GM21526 (cell line): Measurements from ENCODE around the gene INO80D.
"Not testable (repeated sequence)": the region's sequence is repeated elsewhere in the genome, so short reads cannot be mapped to it uniquely, and the experiment has no call there.

Experiments used
- ATAC-seq: cut with Tn5 transposase; IDR thresholded peaks from one replicate; pipeline ENCODE4 v1.9.1; 2021; ENCODE audit warnings: moderate library complexity; ENCODE audit not compliant: unreplicated experiment, low FRiP score

INO80D gene

DNA sequence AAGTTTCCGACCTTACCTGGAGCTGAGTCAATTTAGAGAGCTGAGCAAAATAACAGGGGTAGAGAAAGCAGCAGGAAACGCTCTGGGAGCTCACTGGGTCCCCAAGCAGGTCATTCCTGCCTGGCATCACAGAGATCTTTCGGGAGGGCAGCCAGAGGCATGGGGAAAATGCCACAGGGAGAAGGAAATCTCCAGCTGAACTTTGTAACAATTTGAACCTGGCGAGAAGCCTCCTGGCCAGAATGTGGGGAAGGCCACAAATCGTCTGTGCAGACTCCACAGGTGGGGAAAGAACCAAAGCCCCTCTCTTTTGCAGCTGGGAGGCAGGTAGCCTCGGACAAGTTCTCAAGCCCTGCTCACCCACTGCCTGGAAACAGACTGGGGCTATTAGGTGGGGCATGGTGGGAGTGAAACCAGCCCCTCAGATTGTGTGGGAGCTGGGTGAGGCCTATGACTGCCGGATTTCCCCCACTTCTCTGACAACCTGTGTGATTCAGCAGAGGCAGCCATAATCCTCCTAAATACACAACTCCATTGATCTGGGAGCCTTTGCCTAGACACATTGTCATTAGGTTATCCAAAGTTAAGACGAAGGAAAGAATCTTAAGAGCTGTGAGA, 53.9 kb downstream of the INO80D start:
- ATAC-seq = no peak

DNA sequence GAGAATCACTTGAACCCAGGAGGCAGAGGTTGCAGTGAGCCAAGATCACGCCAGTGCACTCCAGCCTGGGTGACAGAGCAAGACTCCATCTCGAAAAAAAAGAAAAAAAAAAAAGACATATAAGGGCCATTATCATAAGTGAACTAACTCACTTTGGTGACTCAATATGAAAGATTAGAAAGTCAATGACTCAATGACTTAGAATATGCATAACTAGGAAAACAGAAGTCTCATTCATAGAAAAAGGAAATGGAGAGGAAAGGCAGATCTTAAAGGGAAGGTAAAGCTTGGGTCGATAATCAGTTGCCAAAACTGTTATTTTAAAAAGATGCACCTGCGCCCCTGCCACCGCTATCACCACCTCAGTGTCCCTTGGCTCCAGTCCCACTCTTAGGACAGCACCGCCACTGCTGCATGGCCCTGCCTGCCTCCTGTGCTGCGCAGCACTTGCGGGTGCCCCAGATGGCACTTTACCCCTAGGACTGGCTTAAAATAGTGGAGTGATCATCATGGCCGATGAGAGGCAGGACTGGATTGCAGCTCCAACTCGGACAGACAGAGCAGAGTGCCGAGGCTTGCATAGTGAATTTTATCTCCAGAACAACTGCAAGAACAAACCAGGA, 54.7 kb downstream of the INO80D start:
- ATAC-seq = no peak

DNA sequence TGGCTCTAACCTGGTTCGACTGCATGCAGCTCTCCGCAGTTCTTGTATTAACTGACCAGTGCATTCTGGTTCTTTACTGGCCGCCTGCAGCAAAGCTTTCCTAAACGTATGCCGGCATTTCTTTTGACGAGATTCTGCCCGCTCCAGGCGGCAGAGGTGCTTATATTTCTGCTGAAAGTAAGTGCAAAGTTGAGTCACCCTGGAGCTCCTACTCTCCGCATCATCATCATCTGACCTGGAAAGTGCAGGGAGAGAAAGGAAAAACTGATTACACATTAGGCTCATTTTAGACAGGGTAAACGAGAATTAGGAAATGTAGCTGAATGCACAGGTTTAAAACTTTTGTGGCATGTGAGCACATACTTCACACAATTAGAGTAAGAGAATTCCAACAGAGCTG, 57.9 kb downstream of the INO80D start:
- ATAC-seq = no peak

DNA sequence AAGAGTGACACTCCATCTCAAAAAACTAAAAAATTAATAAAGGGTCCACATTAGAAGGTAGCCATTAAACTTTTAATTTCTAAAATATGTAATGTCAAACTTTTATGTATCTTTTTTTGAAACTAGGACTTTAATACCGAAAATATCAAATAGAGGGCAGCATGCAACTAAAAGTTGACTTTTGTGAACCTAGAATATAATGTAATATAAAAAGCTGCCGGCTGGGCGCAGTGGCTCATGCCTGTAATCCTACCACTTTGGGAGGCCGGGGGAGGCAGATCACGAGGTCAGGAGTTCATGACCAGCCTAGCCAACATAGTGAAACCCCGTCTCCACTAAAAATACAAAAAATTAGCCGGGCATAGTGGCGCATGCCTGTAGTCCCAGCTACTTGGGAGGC, 62.8 kb downstream of the INO80D start:
- ATAC-seq = no peak

DNA sequence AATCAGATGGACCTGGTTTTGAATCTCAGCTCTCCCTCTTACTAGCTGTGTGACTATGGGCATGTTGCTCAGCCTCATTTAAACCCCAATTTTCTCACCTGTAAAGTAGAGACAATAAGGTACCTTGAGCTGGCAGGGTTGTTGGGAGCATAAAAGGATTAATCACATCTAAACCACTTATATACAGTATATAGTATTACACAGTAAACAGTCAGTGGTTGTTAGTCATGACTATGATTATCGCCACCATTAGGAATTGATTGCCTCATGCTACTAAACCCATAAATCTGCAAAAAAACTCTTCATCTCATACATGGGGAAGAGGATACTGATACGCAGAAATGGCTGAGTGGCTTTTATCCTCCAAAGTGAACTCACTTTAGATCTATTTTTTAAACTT, 65.8 kb downstream of the INO80D start:
- no peak for ATAC-seq

DNA sequence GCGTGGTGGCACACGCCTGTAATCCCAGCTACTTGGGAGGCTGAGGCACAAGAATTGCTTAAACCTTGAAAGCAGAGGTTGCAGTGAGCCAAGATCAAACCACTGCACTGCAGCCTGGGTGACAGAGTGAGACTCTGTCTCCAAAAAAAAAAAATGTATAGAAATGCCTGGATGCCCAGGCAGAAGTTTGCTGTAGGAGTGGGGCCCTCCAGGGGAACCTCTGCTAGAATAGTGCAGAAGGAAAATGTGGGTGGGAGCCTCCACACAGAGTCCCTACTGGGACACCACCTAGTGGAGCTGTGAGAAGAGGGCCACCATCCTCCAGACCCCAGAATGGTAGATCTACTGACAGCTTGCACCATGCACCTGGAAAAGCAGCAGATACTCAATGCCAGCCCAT, 70.2 kb downstream of the INO80D start:
- ATAC-seq = not testable (repeated sequence)

DNA sequence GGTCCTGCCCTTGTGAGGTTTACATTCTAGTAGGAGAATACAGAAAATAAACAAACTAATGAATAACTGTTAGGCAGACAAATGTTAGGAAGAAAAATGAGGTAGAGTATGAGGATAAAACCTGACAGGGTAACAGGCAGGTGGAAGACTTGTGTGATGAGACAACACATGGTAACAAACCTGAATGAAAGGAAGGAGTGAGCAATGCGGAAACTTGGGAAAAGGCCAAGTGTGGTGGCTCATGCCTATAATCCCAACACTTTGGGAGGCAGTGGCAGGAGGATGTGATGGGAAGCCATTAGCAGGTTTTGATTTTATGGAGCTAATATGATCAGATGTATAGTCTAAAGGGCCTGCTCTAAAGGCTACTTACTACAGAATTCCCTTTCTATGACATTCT, 74.2 kb downstream of the INO80D start:
- ATAC-seq = no peak

DNA sequence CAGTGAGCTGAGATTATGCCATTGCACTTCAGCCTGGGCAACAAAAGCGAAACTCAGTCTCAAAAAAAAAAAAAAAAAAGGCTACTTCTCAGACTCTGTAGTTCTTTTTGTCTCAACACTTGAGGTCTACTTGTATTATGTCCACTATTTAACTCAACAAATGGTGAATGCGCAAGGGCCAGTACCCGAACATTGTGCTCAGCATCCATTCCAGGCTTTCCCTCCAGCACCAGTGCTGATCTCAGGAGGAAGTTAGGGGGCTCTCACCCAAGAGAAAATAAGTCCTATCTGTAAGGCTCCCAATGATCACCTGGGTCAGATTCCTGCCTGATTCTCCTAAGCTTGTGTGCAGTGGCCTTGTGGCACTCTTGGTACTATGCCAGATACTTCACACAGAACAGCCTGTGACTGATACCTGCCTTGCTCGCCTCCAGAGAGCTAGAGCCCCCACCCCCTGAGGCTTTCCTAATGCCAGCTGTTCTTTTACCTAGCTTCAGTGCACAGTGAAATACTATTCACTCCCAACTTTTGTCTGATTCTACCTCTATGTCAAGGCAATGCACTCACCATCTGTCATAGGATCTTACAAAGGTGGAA, 74.9 kb downstream of the INO80D start:
- no peak for ATAC-seq

DNA sequence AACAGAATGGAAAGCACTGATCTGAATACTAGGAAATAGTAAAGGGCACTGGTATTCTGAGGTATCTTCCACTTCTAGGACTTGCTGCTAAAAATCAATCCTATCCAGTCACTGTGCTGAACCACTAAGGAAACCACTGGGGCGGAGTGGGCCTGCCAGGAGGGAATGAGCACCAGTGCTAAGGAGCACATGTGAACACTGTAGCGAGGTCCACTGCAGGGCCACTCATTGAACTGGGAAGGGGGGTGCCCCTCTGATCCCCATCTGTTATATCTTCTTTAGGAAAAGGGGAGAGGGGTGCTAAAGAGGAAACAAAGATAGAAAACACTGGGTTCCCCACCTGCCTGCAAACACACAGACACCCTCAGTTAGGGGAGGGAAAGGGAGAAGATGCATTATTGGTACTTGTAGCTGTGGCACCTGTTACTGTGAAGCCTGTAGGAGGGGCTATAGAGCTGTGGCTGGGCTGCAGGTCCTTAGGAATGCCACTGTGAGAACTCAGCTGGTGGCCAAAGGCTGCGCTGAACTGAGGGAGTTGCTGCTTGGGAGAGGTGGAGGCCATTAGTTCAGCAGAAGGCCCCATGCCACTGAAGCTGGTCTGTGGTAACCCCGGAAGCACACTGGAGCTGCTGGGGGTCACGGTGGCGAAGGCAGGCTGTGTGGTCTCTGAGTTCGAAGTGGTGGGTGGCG, 81.8 kb downstream of the INO80D start:
- ATAC-seq = no peak

DNA sequence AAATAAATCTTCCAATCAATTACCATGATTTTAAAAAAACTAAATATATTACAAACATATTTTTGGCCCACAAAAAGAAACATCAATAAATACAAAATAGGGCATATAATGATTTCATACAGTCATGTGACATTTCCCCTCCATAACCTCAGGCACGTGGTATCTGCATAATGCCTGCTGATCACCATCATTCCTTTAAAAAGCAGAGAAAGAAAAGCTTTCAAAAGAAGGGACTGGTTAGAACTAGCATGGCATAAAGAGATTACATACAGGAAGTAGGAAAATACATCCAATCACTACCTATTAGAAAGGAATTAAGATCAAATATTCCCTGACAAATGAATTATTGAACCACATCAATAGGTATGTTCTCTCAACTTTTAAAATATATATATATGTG, 83.5 kb downstream of the INO80D start:
- ATAC-seq = no peak

DNA sequence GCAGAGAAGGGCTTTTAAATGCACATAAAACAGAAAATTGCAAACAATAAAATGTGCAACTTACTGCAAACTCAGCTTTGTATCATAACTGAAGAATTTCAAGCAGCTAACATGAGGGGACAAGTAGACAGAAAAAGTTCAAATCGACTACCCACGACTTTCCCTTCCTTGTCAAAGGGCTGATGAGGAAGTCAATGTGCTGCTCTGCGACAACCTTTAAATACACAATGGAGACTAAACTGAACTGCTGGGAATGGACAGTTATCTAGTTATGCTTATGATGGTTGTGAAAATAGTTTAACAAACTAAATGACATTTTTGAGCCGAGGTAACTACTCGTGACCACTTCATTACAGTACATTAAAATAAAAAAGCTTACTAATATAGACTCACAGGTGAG, 84.1 kb downstream of the INO80D start:
- no peak for ATAC-seq

DNA sequence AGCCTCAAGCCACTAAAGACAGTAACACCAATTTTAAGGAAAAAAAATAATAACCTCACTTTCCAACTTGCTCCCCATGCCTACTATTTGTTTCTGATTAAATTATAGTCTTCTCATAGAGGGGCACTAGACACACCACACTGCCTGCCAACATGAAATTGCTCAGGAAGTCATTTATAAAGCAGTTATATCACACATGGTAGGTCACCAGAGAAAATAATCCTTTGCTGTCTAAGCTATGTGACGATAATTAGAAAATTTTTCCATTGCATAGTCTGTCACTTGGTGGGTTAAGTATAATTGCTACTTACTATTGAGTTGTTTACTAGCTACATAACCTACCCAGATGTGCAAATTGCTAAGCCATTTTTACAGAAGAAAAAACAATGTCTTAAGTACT, 85.2 kb downstream of the INO80D start:
- no peak for ATAC-seq

DNA sequence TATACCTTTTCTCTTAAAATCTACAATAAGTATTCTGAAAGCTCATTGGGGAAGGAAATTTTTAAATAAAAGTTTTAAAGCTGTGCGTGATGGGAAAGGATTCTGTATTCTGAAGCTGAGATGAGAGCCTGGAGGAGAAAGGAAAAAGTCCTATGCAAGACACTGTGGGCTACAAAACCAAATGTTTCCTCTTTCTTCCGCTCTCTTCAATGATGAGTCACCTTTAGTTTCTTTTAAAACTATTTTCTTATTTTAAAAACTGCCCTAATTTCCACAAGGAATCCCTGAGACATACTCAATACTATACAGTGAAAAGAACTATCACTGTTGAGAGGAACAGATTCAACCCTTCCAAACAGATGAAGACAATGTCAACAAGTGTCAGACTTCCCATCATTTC, 87.4 kb downstream of the INO80D start:
- ATAC-seq = no peak

DNA sequence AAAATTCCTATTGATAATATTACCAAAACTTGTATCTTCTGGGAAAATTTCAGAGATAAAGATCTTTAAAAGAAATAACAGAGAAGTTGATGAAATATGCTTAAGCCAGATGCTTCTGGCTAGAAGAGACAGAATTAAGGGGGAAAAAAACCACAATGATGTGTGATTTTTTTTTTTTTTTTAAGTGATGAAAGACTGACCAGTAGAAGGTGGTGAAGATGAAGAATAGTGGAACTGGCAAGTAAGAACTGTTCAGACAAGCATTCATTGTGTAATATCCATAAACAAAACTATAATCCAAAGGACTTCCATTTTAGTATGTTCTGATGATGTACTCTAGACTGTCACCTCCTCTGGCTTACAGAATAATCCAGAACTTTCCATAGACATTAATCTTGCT, 89.8 kb downstream of the INO80D start:
- ATAC-seq = no peak

DNA sequence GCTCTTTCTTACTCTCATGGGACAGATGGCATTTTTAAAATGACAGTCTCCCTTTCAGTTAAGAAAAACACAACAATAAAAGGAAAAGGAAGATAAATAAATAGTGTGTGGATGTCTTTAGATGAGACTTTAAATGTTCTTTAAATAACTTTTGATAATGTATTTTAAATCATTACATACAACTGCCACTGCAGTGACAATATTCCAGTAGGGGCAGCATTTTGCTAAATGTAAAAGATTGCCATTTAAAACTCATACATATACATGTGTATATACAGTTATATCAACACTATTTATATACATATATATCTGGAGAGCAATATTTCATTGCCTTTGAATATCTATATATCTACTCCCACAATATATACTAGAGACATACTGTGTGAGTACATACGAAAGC, 90.7 kb downstream of the INO80D start:
- no peak for ATAC-seq

DNA sequence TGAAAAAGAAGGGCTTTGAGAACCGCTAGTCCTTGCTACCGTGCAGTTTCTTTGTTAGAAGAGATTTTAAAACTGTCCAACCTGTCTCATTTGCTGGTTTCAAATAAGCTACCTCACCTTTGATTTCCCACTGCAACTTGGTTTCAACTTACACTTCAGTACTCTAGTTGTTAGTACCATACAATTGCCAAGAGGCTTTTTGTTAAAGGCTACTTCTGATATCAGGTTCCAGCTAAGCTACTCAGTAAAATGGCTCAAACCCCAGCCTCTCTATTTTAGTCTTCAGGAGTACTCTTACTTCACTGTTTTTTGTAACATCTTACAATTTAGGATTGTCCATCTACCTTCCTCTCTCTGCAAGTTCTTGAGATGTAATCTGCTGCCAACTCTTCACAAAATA, 91.6 kb downstream of the INO80D start:
- no peak for ATAC-seq

DNA sequence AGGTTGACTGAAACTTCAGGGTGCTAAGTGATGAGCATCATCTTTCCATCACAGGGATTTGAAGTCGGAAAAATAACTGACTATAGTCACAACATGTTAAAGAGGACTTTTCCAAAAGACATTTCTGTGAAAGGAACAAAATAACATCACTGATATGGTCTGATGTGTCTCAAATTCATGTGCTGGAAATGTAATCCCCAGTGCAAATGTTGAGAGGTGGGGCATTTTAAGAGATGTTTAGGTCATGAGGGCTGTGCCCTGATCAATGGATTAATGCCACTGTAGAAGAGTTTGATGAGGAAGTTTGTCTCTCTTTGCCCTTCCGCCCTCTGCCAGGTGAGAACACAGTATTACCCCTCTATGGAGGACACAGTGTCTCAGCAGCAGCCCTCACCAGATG, 95.9 kb downstream of the INO80D start:
- no peak for ATAC-seq

DNA sequence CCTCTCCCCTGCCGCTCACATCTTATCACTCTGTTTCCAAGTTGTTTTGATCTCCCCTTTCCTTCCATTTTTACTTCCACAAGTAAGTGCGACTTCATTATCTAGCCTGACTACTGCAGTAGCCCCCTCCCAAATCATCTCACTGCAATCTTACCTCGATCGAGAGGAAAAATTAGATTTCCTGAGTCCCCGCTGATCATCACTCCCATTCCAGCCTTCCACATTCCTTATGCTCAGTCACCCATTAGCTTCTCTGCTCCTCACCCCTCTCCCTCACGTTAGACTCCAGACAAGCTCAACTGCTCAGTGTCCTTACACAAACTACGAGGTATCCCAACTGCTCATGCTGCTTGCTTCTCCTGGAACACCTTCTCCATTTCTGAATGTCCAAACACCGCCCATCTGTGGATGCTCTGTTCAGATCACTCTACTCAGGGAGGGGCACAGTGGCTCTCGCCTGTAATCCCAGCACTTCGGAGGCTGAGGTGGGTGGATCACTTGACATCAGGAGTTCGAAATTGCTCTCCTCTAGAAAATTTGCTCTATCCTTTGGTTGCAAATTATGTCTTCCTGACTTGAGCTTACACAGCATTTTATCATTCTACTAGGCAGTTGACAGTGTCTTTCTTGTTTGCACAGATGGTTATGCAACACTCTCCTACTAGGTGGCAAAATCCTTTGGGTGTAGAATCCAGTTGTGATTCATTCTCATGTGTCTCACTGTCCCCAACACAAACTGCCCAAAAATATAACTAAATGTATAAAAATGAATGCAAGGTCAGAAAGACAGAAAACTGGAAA, 96.5 kb downstream of the INO80D start:
- no peak for ATAC-seq

DNA sequence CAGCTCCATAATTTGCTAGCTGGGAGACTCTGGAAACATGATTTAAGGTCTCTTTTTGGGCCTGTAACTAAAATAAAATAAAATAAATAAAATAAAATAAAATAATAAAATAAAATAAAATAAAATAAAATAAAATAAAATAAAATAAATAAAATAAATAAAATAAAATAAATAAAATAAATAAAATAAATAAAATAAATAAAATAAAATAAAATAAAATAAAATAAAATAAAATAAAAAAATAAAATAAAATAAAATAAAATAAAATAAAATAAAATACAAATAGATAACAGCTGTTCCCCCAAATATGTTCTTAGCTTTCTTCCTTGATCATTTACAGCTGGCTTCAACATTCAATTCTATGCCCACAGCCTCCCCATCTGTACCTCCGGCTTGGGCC, 97.3 kb downstream of the INO80D start:
- ATAC-seq = not testable (repeated sequence)

DNA sequence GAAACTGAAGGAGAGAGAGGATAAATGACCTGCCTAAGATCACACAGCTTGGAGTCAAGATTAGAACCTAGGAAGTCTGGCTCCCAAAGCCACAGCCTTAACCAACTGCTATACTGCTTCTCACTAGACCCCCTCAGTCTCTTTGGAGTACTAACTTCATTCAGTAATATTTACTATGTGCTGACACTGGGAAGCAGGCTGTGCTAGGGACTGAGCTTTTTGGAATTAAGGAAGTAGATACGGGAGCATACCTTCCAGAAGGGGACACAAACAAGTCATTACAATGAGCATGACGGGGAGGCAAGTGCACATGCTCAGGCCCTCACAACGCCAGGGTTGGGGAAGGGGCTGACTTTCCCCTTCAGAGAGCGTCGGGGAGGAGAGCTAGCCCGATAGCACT, 97.7 kb downstream of the INO80D start:
- ATAC-seq = no peak

DNA sequence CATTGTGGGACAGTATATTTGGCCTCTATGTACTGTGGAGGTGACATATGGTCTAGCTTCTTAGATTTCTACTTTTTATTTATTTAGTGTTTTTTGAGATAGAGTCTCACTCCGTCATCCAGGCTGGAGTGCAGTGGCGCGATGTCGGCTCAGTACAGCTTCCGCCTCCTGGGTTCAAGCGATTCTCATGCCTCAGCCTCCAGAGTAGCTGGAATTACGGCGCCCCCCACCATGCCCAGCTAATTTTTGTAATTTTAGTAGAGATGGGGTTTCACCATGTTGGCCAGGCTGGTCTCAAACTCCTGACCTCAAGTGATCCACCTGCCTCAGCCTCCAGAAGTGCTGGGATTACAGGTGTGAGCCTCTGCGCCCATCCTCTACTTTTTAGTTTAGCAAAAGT, 99.6 kb downstream of the INO80D start:
- ATAC-seq = not testable (repeated sequence)
